PC-3 (cell line): ENCODE results near the gene ENOX2. TPM values are rescaled to one million over a fixed set of nuclear protein-coding genes. Genes with fewer than 3 reads are reported as not detected.

Experiments used
- ATAC-seq: fragments of 200-7000 bp; cut with Tn5 transposase; 2 replicates; pipeline ENCODE4 v1.9.1; 2020; ENCODE audit warnings: mild to moderate bottlenecking, moderate library complexity
- BruUV-seq: library from RNA; stranded (reverse); fragments of 400-500 nt; replicated peaks from 2 replicates; lab custom pipeline; 2021; lab: Mats Ljungman, UMichigan
- CTCF ChIA-PET: fragments of 300-600 bp; sonication (Branson Sonifier 250); formaldehyde crosslinking; loops from one replicate; lab custom pipeline; 2022; ENCODE audit warnings: antibody characterized with exemption; lab: Charles Lee
- POLR2A ChIA-PET: fragments of 300-600 bp; sonication (Branson Sonifier 250); formaldehyde crosslinking; loops from one replicate; lab custom pipeline; 2022; ENCODE audit warnings: antibody characterized with exemption; ENCODE audit not compliant: unreplicated experiment; lab: Charles Lee
- DNase-seq: peaks from one replicate; pipeline ENCODE4 v3.0.0-alpha.2; 2015
- H2AFZ ChIP-seq: fragments of 300-600 bp; sonication (generic); 2 replicates; pipeline ENCODE4 v1.6.0; 2016; ENCODE audit warnings: antibody characterized with exemption, low read length
- H3F3A ChIP-seq: fragments of 300-600 bp; sonication (generic); one replicate; pipeline ENCODE4 v1.6.0; 2017; ENCODE audit warnings: antibody characterized with exemption, low read length, control low read depth, mild to moderate bottlenecking; ENCODE audit not compliant: unreplicated experiment
- H3K27ac ChIP-seq: fragments of 300-600 bp; sonication (generic); 2 replicates; pipeline ENCODE4 v1.5.1; 2016; ENCODE audit warnings: mild to moderate bottlenecking, low read length
- H3K27me3 ChIP-seq: fragments of 300-600 bp; sonication (generic); 2 replicates; pipeline ENCODE4 v1.6.1; 2016; ENCODE audit warnings: low read length, mixed read lengths
- H3K36me3 ChIP-seq: fragments of 300-600 bp; sonication (generic); 2 replicates; pipeline ENCODE4 v1.6.1; 2016; ENCODE audit warnings: low read depth, mixed run types, low read length, mixed read lengths
- H3K4me1 ChIP-seq: fragments of 300-600 bp; sonication (generic); 2 replicates; pipeline ENCODE4 v1.5.1; 2016; ENCODE audit warnings: low read length; ENCODE audit not compliant: insufficient read depth
- H3K4me2 ChIP-seq: fragments of 300-600 bp; sonication (generic); 2 replicates; pipeline ENCODE4 v1.6.0; 2016; ENCODE audit warnings: low read length
- H3K4me3 ChIP-seq: fragments of 300-600 bp; sonication (generic); 2 replicates; pipeline ENCODE4 v1.5.1; 2016; ENCODE audit warnings: mild to moderate bottlenecking, low read length, mixed read lengths
- H3K79me2 ChIP-seq: fragments of 300-600 bp; sonication (generic); 2 replicates; pipeline ENCODE4 v1.6.1; 2017; ENCODE audit warnings: low read length, mixed read lengths
- H3K9ac ChIP-seq: fragments of 300-600 bp; sonication (generic); 2 replicates; pipeline ENCODE4 v1.6.0; 2016; ENCODE audit warnings: mild to moderate bottlenecking, low read length
- H3K9me2 ChIP-seq: fragments of 300-600 bp; sonication (generic); replicated peaks from 2 replicates; pipeline ENCODE4 v1.6.1; 2016; ENCODE audit warnings: mixed run types, low read length, mixed read lengths
- H3K9me3 ChIP-seq: fragments of 300-600 bp; sonication (generic); 2 replicates; pipeline ENCODE4 v1.6.1; 2016; ENCODE audit warnings: low read length, mixed read lengths
- H4K20me1 ChIP-seq: fragments of 300-600 bp; sonication (generic); 2 replicates; pipeline ENCODE4 v1.6.1; 2016; ENCODE audit warnings: low read length, mixed read lengths
- CTCF ChIP-seq: fragments of 300-600 bp; sonication (generic); conservative IDR thresholded peaks from 2 replicates; pipeline ENCODE4 v1.5.1; 2017; ENCODE audit warnings: antibody characterized with exemption, low read depth, mild to moderate bottlenecking, low read length
- EZH2 ChIP-seq: fragments of 300-600 bp; sonication (generic); IDR thresholded peaks from one replicate; pipeline ENCODE4 v1.6.1; 2017; ENCODE audit warnings: antibody characterized with exemption, mild to moderate bottlenecking, low read length; ENCODE audit not compliant: unreplicated experiment
- EZH2phosphoT487 ChIP-seq: fragments of 300-600 bp; sonication (generic); IDR thresholded peaks from 2 replicates; pipeline ENCODE4 v1.6.1; 2018; ENCODE audit warnings: mild to moderate bottlenecking, antibody characterized with exemption, low read length, borderline replicate concordance
- intact Hi-C: fragments of 100-400 bp; cut with micrococcal nuclease; formaldehyde crosslinking; loops from 2 replicates; pipeline ENCODE4 v1.9.0; 2023
- total RNA-seq: library from RNA; depleted of rRNA; stranded (reverse); fragments of >200 nt; gene quantifications from 2 replicates; pipeline ENCODE4 v1.2.3, GENCODE V29; 2014

Gene ENOX2
- total RNA-seq, 1 experiment from 2014 or later, result 11.8 TPM

GRCh38 chrX:130691576-130691975, 211.4 kb downstream of the ENOX2 start:
- intact Hi-C loops, result no loop called here
- no peaks in the 10 kb centered on the region for H4K20me1 ChIP-seq
- ChIA-PET POLR2A (no interaction called here), CTCF (interaction anchor here (0.6 kb wide), 1 partner anchor 34 kb away, joined by 4 read pairs; no protein-coding TSS in a partner anchor)
- no peaks in the 10 kb centered on the region for H3F3A ChIP-seq
- H3K9ac ChIP-seq, result no peak overlapping the region
- no peak overlapping the region for H3K4me2 ChIP-seq
- H3K9me3 ChIP-seq, result no peaks in the 10 kb centered on the region
- H3K27ac ChIP-seq, result no peak overlapping the region
- no peak overlapping the region for H2AFZ ChIP-seq
- TF ChIP-seq EZH2, result no peak
- TF ChIP-seq CTCF, result no peak
- ATAC-seq (no peak), DNase-seq (peak; percentile 4)
- H3K9me2 ChIP-seq, result no peaks in the 10 kb centered on the region
- BruUV-seq, result no TSS peak
- H3K36me3 ChIP-seq, result no peaks in the 10 kb centered on the region
- no peaks in the 10 kb centered on the region for H3K4me1 ChIP-seq
- H3K4me3 ChIP-seq, result no peak overlapping the region
- H3K79me2 ChIP-seq, result no peaks in the 10 kb centered on the region
- no peaks in the 10 kb centered on the region for H3K27me3 ChIP-seq

- TF ChIP-seq EZH2phosphoT487 (no peak), EZH2 (no peak), CTCF (no peak)
- no peaks in the 10 kb centered on the region for H3K36me3 ChIP-seq
- DNase-seq (no peak), ATAC-seq (no peak)
- no peaks in the 10 kb centered on the region for H3F3A ChIP-seq
- H3K27ac ChIP-seq, result no peak overlapping the region
- ChIA-PET CTCF (no interaction called here), POLR2A (no interaction called here)
- H3K9ac ChIP-seq, result no peak overlapping the region
- H3K4me1 ChIP-seq, result no peaks in the 10 kb centered on the region
- H3K79me2 ChIP-seq, result no peaks in the 10 kb centered on the region
- no peaks in the 10 kb centered on the region for H3K27me3 ChIP-seq
- H3K9me3 ChIP-seq, result no peaks in the 10 kb centered on the region
- BruUV-seq, result no TSS peak
- intact Hi-C loops, result no loop called here
- H4K20me1 ChIP-seq, result no peaks in the 10 kb centered on the region
- H3K4me2 ChIP-seq, result no peak overlapping the region
- no peaks in the 10 kb centered on the region for H3K9me2 ChIP-seq
- no peak overlapping the region for H2AFZ ChIP-seq
- no peak overlapping the region for H3K4me3 ChIP-seq
These were observed 214.6 kb downstream of the ENOX2 start for GRCh38 chrX:130688360-130688759.

GRCh38 chrX:130682990-130683389, 220.0 kb downstream of the ENOX2 start:
- no peaks in the 10 kb centered on the region for H3K9me3 ChIP-seq
- BruUV-seq, result no TSS peak
- no peaks in the 10 kb centered on the region for H3K9me2 ChIP-seq
- H4K20me1 ChIP-seq, result no peaks in the 10 kb centered on the region
- H2AFZ ChIP-seq, result no peak overlapping the region
- peaks cover 6% of the 10 kb centered on the region; the same call in 1 of the 2 replicates for H3K4me1 ChIP-seq
- no peaks in the 10 kb centered on the region for H3K79me2 ChIP-seq
- ATAC-seq (no peak), DNase-seq (peak; percentile 12)
- ChIA-PET CTCF (no interaction called here), POLR2A (no interaction called here)
- H3K27ac ChIP-seq, result no peak overlapping the region
- H3K4me2 ChIP-seq, result 0 out of 2 replicates have a peak overlapping the region, but pooled peaks have one; percentile 26
- H3F3A ChIP-seq, result no peaks in the 10 kb centered on the region
- H3K9ac ChIP-seq, result no peak overlapping the region
- TF ChIP-seq CTCF (no peak), EZH2phosphoT487 (no peak), EZH2 (no peak)
- no peaks in the 10 kb centered on the region for H3K27me3 ChIP-seq
- intact Hi-C loops, result no loop called here
- no peaks in the 10 kb centered on the region for H3K36me3 ChIP-seq
- H3K4me3 ChIP-seq, result no peak overlapping the region
